H9 (cell line): ENCODE measurements around the gene MRPS31. TPM values are rescaled to one million over a fixed set of nuclear protein-coding genes. Genes with fewer than 3 reads are reported as not detected.

Experiments used
- DNase-seq: peaks from one replicate; pipeline ENCODE4 v3.0.0-alpha.2; 2017
- H2AFZ ChIP-seq: one replicate; pipeline ENCODE4 v1.6.1; 2013; ENCODE audit warnings: mild to moderate bottlenecking, low read length, control low read depth, moderate library complexity
- H2AK5ac ChIP-seq: 2 replicates; pipeline ENCODE4 v1.6.1; 2013; ENCODE audit warnings: low read length, control low read depth, mixed read lengths; ENCODE audit not compliant: insufficient read length
- H2BK120ac ChIP-seq: one replicate; pipeline ENCODE4 v1.6.1; 2013; ENCODE audit warnings: low read depth, mild to moderate bottlenecking, low read length, control low read depth, inconsistent platforms; ENCODE audit not compliant: poor library complexity, severe bottlenecking
- H2BK12ac ChIP-seq: 2 replicates; pipeline ENCODE4 v1.6.1; 2013; ENCODE audit warnings: low read length, control low read depth, mixed read lengths, low read depth; ENCODE audit not compliant: insufficient read length
- H2BK15ac ChIP-seq: 2 replicates; pipeline ENCODE4 v1.6.1; 2013; ENCODE audit warnings: low read depth, low read length, control low read depth
- H2BK20ac ChIP-seq: one replicate; pipeline ENCODE4 v1.6.1; 2013; ENCODE audit warnings: low read depth, mild to moderate bottlenecking, low read length, control low read depth, inconsistent platforms; ENCODE audit not compliant: poor library complexity, severe bottlenecking
- H2BK5ac ChIP-seq: 2 replicates; pipeline ENCODE4 v1.6.1; 2013; ENCODE audit warnings: low read length, control low read depth, mixed read lengths; ENCODE audit not compliant: insufficient read length
- H3K14ac ChIP-seq: 2 replicates; pipeline ENCODE4 v1.6.1; 2013; ENCODE audit warnings: low read length, control low read depth; ENCODE audit not compliant: insufficient read depth
- H3K18ac ChIP-seq: 2 replicates; pipeline ENCODE4 v1.6.1; 2013; ENCODE audit warnings: low read depth, mild to moderate bottlenecking, mixed read lengths, low read length, control low read depth; ENCODE audit not compliant: insufficient read length
- H3K23ac ChIP-seq: 2 replicates; pipeline ENCODE4 v1.6.1; 2013; ENCODE audit warnings: low read length, control low read depth, mixed read lengths, low read depth; ENCODE audit not compliant: insufficient read length
- H3K23me2 ChIP-seq: 2 replicates; pipeline ENCODE4 v1.6.1; 2013; ENCODE audit warnings: low read depth, mild to moderate bottlenecking, mixed read lengths, low read length, control low read depth; ENCODE audit not compliant: insufficient read length, poor library complexity, severe bottlenecking
- H3K27ac ChIP-seq: 2 replicates; pipeline ENCODE4 v1.5.1; 2013; ENCODE audit warnings: low read length, control low read depth, mixed read lengths, low read depth; ENCODE audit not compliant: insufficient read length
- H3K27me3 ChIP-seq: 2 replicates; pipeline ENCODE4 v1.6.1; 2013; ENCODE audit warnings: low read length, control low read depth, inconsistent platforms; ENCODE audit not compliant: insufficient read depth
- H3K4ac ChIP-seq: 2 replicates; pipeline ENCODE4 v1.6.1; 2013; ENCODE audit warnings: low read depth, mild to moderate bottlenecking, control low read depth, inconsistent platforms, low read length, moderate library complexity
- H3K4me1 ChIP-seq: 2 replicates; pipeline ENCODE4 v1.6.1; 2013; ENCODE audit warnings: low read length, control low read depth, inconsistent platforms; ENCODE audit not compliant: insufficient read depth
- H3K4me2 ChIP-seq: 2 replicates; pipeline ENCODE4 v1.6.1; 2013; ENCODE audit warnings: low read length, control low read depth, mixed read lengths; ENCODE audit not compliant: insufficient read length, insufficient read depth
- H3K56ac ChIP-seq: 2 replicates; pipeline ENCODE4 v1.6.1; 2013; ENCODE audit warnings: low read depth, mild to moderate bottlenecking, mixed read lengths, low read length, control low read depth; ENCODE audit not compliant: insufficient read length
- H3K79me1 ChIP-seq: 2 replicates; pipeline ENCODE4 v1.6.1; 2013; ENCODE audit warnings: low read depth, mild to moderate bottlenecking, moderate library complexity, low read length, control low read depth, inconsistent platforms; ENCODE audit not compliant: insufficient read depth, poor library complexity, severe bottlenecking
- H3K79me2 ChIP-seq: 2 replicates; pipeline ENCODE4 v1.6.1; 2013; ENCODE audit warnings: low read length, control low read depth, inconsistent platforms; ENCODE audit not compliant: insufficient read depth
- H3K9ac ChIP-seq: 2 replicates; pipeline ENCODE4 v1.6.1; 2013; ENCODE audit warnings: low read length, control low read depth, mixed read lengths; ENCODE audit not compliant: insufficient read length; ENCODE audit errors: extremely low read depth
- H3K9me3 ChIP-seq: one replicate; pipeline ENCODE4 v1.6.1; 2013; ENCODE audit warnings: low read depth, low read length, inconsistent platforms; ENCODE audit not compliant: control insufficient read depth
- H3T11ph ChIP-seq: one replicate; pipeline ENCODE4 v1.6.1; 2013; ENCODE audit warnings: mild to moderate bottlenecking, low read length, control low read depth, inconsistent platforms
- H4K20me1 ChIP-seq: one replicate; pipeline ENCODE4 v1.6.1; 2013; ENCODE audit not compliant: control insufficient read depth, insufficient read length, insufficient read depth
- H4K5ac ChIP-seq: 2 replicates; pipeline ENCODE4 v1.6.1; 2013; ENCODE audit warnings: low read depth, mild to moderate bottlenecking, mixed read lengths, low read length, control low read depth; ENCODE audit not compliant: insufficient read length
- H4K8ac ChIP-seq: replicated peaks from 2 replicates; pipeline ENCODE4 v1.6.1; 2013; ENCODE audit warnings: low read length, control low read depth, mixed read lengths, low read depth; ENCODE audit not compliant: insufficient read length
- H4K91ac ChIP-seq: 2 replicates; pipeline ENCODE4 v1.6.1; 2013; ENCODE audit warnings: low read depth, mild to moderate bottlenecking, moderate library complexity, mixed read lengths, low read length, control low read depth; ENCODE audit not compliant: insufficient read length
- H3K27ac Mint-ChIP-seq, 3 experiments: 2 replicates in 2 of 3; 3 replicates in 1 of 3; pipeline ENCODE4 v1.8.0; 2020 to 2021; ENCODE audit warnings: mixed read lengths in 3 of 3, mild to moderate bottlenecking in 1 of 3, moderate library complexity in 1 of 3
- H3K27me3 Mint-ChIP-seq: 2 replicates; pipeline ENCODE4 v1.8.0; 2021; ENCODE audit warnings: low read depth, mild to moderate bottlenecking, moderate library complexity, mixed read lengths
- H3K36me3 Mint-ChIP-seq, 3 experiments: 2 replicates in 2 of 3; 3 replicates in 1 of 3; pipeline ENCODE4 v1.8.0; 2020 to 2021; ENCODE audit warnings: low read depth in 3 of 3, mixed read lengths in 3 of 3; ENCODE audit not compliant: insufficient read depth in 1 of 3
- H3K4me1 Mint-ChIP-seq, 2 experiments: 2 replicates each; pipeline ENCODE4 v1.8.0; 2020; ENCODE audit warnings: mixed read lengths in 2 of 2
- H3K4me3 Mint-ChIP-seq, 2 experiments: 2 replicates in 1 of 2; 3 replicates in 1 of 2; pipeline ENCODE4 v1.8.0; 2020 to 2021; ENCODE audit warnings: mild to moderate bottlenecking in 2 of 2, mixed read lengths in 2 of 2, moderate library complexity in 1 of 2
- H3K9me3 Mint-ChIP-seq, 2 experiments: 2 replicates in 1 of 2; 3 replicates in 1 of 2; pipeline ENCODE4 v1.8.0; 2020; ENCODE audit warnings: mild to moderate bottlenecking in 2 of 2, mixed read lengths in 2 of 2, moderate library complexity in 1 of 2
- CTCF ChIP-seq: fragments of 200-600 bp; sonication (generic); conservative IDR thresholded peaks from 3 replicates; pipeline ENCODE4 v1.8.0; 2021; ENCODE audit warnings: antibody characterized with exemption, mild to moderate bottlenecking
- whole genome bisulfite sequencing: extraction: QIAGEN DNeasy Blood & Tissue Kit; methylation state at CpG from one replicate; pipeline ENCODE4 v1.1.7; 2013; ENCODE audit warnings: missing lambda C conversion rate, low lambda C conversion rate, mixed read lengths; ENCODE audit not compliant: insufficient read length; ENCODE audit errors: extremely low coverage; 5-methylcytosine and 5-hydroxymethylcytosine counted together
- total RNA-seq: library from RNA; stranded (reverse); gene quantifications from 2 replicates; pipeline ENCODE4 v1.2.1, GENCODE V29; 2021

MRPS31 gene
- total RNA-seq, 1 experiment from 2014 or later: 27.3 TPM

DNA sequence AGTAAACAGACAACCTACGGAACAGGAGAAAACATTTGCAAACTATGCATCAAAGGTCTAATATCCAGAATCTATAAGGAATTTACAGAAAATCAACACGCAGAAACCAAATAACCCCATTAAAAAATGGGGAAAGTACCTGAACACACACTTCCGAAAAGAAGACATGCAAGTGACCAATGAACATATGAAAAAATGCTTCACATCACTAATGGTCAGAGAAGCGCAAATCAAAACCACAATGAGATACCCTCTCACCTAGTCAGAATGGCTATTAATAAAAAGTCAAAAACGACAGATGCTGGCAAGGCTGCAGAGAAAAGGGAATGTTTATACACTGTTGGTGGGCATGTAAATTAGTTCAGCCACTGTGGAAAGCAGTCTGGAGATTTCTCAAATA, 47.9 kb upstream of the MRPS31 start:
- no peak for TF ChIP-seq CTCF
- H2BK5ac ChIP-seq: no peak overlapping the region
- Mint-ChIP-seq H3K9me3 (peaks cover 12 to 31% of the 10 kb centered on the region in 2 experiments), H3K4me1 (no peaks in the 10 kb centered on the region), H3K4me3 (no peak overlapping the region), H3K27me3 (no peaks in the 10 kb centered on the region; the same call in 1 of the 2 replicates), H3K36me3 (peaks cover 1 to 27% (median 5%) of the 10 kb centered on the region in 3 experiments; a peak in 6 of 7 replicates), H3K27ac (no peak overlapping the region)
- H2BK12ac ChIP-seq: no peak overlapping the region
- no peak overlapping the region for H4K8ac ChIP-seq
- H4K5ac ChIP-seq: no peak overlapping the region
- no peak overlapping the region for H2BK120ac ChIP-seq
- H3K18ac ChIP-seq: no peak overlapping the region
- no CpG with 5 or more reads among the region's 5 CpGs for WGBS
- H2BK20ac ChIP-seq: no peak overlapping the region
- no peak overlapping the region for H3K14ac ChIP-seq
- H3K23ac ChIP-seq: no peak overlapping the region
- H3K9me3 ChIP-seq: no peaks in the 10 kb centered on the region
- no peak overlapping the region for H4K91ac ChIP-seq
- H3K4me1 ChIP-seq: no peaks in the 10 kb centered on the region
- no peak overlapping the region for H2AK5ac ChIP-seq
- H2BK15ac ChIP-seq: no peak overlapping the region
- no peak overlapping the region for H3K9ac ChIP-seq
- no peak overlapping the region for H3K27ac ChIP-seq
- no peak overlapping the region for H2AFZ ChIP-seq
- H3K27me3 ChIP-seq: no peaks in the 10 kb centered on the region
- H3K79me1 ChIP-seq: no peaks in the 10 kb centered on the region
- no peaks in the 10 kb centered on the region for H4K20me1 ChIP-seq
- H3T11ph ChIP-seq: no peak overlapping the region
- no peaks in the 10 kb centered on the region for H3K79me2 ChIP-seq
- no peaks in the 10 kb centered on the region for H3K23me2 ChIP-seq
- H3K4ac ChIP-seq: no peak overlapping the region
- no peak overlapping the region for H3K56ac ChIP-seq
- H3K4me2 ChIP-seq: no peak overlapping the region
- DNase-seq: no peak
